Liver (tissue), 3 donors: ENCODE results near the gene BOLA1.
A peak's percentile ranks its signal among the peaks of the same experiment; 100 is the strongest.

Experiments used
- GABPA ChIP-seq, 2 donors: IDR thresholded peaks in 1 of 2; conservative IDR thresholded peaks in 1 of 2; 2 replicates each; pipeline ENCODE4 v1.6.1; 2016; ENCODE audit warnings: antibody characterized with exemption in 2 of 2, mild to moderate bottlenecking in 1 of 2, moderate library complexity in 1 of 2
- HNF4A ChIP-seq, 2 donors: conservative IDR thresholded peaks; 2 replicates each; pipeline ENCODE4 v1.6.1; 2016; ENCODE audit warnings: antibody characterized with exemption in 2 of 2, mild to moderate bottlenecking in 2 of 2
- HNF4G ChIP-seq: IDR thresholded peaks from 2 replicates; pipeline ENCODE4 v1.6.1; 2016; ENCODE audit warnings: antibody characterized with exemption
- JUND ChIP-seq, 2 donors: IDR thresholded peaks; 2 replicates each; pipeline ENCODE4 v1.6.1; 2016; ENCODE audit warnings: antibody characterized with exemption in 2 of 2
- RAD21 ChIP-seq, 2 donors: IDR thresholded peaks; 2 replicates each; pipeline ENCODE4 v1.6.1; 2016; ENCODE audit warnings: antibody characterized with exemption in 2 of 2, mild to moderate bottlenecking in 2 of 2
- RXRA ChIP-seq, 2 donors: IDR thresholded peaks; 2 replicates each; pipeline ENCODE4 v1.6.1; 2017 to 2018; ENCODE audit warnings: antibody characterized with exemption in 2 of 2, mild to moderate bottlenecking in 1 of 2
- YY1 ChIP-seq: IDR thresholded peaks from 2 replicates; pipeline ENCODE4 v1.6.1; 2016; ENCODE audit warnings: antibody characterized with exemption, mild to moderate bottlenecking
- TF ChIP-seq, protein P1 (sequence below): IDR thresholded peaks from 2 replicates; pipeline ENCODE4 v1.6.1; 2016; ENCODE audit warnings: antibody characterized with exemption
- TF ChIP-seq, protein P2 (sequence below): fragments of 150-350 bp; IDR thresholded peaks from 2 replicates; pipeline ENCODE4 v1.5.1; 2017; ENCODE audit warnings: improper control_type of control experiment, low read depth, low read length; ENCODE audit not compliant: missing input control
- TF ChIP-seq, protein P3 (sequence below): IDR thresholded peaks from 2 replicates; pipeline ENCODE4 v1.6.1; 2016; ENCODE audit warnings: antibody characterized with exemption, mild to moderate bottlenecking
- donor health status: healthy.
- donor health status: healthy.

DNA sequence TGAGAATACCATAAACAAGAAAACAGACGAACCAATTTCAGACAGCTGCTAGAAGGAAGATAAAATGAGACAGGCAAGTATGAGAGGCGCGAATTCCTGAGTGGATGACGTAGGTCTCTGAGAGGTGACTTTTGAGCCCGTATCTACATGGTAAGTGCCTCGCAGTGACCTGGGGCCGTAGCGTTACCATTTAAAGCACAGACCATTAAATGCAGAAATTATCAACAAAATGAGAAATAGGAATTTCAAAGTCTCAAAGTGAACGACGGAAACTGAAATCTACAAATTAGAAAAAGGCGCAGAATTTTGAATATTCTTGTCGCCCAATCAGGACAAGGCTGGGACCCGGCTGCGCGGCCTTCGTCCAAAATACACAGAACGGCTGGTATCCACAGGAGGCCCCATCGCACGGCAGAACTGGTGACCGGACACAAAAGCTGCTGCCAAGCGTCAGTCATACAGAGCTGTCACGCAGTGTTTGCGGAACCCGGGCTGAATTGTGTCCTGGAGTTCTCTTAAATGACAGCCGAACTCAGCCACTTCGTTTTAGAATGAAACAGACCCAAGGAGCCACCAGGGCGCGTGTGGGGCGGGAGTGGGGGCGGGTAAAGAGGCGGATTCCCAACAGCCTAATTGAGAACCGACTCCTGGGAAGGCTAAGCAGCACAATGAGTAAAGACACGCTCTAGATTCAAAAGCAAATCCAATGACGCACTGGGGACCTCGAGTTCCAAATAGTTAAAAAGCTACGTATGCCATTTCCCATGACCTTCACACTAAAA, 13.8 kb upstream of the BOLA1 start:
- TF ChIP-seq, protein P1, sequence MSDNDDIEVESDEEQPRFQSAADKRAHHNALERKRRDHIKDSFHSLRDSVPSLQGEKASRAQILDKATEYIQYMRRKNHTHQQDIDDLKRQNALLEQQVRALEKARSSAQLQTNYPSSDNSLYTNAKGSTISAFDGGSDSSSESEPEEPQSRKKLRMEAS, result no peak
- peak; percentile 51 to 53 for TF ChIP-seq RAD21 (IDR thresholded peaks at IDR 0.05)
- TF ChIP-seq RXRA (IDR thresholded peaks at IDR 0.05), result peak in 1 of 2 donors; percentile 39
- TF ChIP-seq, protein P2, sequence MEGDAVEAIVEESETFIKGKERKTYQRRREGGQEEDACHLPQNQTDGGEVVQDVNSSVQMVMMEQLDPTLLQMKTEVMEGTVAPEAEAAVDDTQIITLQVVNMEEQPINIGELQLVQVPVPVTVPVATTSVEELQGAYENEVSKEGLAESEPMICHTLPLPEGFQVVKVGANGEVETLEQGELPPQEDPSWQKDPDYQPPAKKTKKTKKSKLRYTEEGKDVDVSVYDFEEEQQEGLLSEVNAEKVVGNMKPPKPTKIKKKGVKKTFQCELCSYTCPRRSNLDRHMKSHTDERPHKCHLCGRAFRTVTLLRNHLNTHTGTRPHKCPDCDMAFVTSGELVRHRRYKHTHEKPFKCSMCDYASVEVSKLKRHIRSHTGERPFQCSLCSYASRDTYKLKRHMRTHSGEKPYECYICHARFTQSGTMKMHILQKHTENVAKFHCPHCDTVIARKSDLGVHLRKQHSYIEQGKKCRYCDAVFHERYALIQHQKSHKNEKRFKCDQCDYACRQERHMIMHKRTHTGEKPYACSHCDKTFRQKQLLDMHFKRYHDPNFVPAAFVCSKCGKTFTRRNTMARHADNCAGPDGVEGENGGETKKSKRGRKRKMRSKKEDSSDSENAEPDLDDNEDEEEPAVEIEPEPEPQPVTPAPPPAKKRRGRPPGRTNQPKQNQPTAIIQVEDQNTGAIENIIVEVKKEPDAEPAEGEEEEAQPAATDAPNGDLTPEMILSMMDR, result no peak
- TF ChIP-seq YY1, result peak; percentile 79
- peak in 1 of 2 donors; percentile 29 for TF ChIP-seq GABPA (IDR thresholded peaks at IDR 0.05 in 1 of 2, conservative IDR thresholded peaks at IDR 0.05 in 1 of 2)
- TF ChIP-seq HNF4G, result no peak
- TF ChIP-seq JUND (IDR thresholded peaks at IDR 0.05), result peak in 1 of 2 donors; percentile 28
- peak; percentile 4 to 36 for TF ChIP-seq HNF4A (conservative IDR thresholded peaks at IDR 0.05)
- TF ChIP-seq, protein P3, sequence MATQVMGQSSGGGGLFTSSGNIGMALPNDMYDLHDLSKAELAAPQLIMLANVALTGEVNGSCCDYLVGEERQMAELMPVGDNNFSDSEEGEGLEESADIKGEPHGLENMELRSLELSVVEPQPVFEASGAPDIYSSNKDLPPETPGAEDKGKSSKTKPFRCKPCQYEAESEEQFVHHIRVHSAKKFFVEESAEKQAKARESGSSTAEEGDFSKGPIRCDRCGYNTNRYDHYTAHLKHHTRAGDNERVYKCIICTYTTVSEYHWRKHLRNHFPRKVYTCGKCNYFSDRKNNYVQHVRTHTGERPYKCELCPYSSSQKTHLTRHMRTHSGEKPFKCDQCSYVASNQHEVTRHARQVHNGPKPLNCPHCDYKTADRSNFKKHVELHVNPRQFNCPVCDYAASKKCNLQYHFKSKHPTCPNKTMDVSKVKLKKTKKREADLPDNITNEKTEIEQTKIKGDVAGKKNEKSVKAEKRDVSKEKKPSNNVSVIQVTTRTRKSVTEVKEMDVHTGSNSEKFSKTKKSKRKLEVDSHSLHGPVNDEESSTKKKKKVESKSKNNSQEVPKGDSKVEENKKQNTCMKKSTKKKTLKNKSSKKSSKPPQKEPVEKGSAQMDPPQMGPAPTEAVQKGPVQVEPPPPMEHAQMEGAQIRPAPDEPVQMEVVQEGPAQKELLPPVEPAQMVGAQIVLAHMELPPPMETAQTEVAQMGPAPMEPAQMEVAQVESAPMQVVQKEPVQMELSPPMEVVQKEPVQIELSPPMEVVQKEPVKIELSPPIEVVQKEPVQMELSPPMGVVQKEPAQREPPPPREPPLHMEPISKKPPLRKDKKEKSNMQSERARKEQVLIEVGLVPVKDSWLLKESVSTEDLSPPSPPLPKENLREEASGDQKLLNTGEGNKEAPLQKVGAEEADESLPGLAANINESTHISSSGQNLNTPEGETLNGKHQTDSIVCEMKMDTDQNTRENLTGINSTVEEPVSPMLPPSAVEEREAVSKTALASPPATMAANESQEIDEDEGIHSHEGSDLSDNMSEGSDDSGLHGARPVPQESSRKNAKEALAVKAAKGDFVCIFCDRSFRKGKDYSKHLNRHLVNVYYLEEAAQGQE, result peak; percentile 73
